ENCODE measurements around the gene S100A7A.

GRCh38 chr1:153379591-153379990 is 36.7 kb upstream of the S100A7A start:
- TF ChIP-seq CTCF (IDR thresholded peaks at IDR 0.05): no peak
- TF ChIP-seq POLR2AphosphoS5 (IDR thresholded peaks at IDR 0.05): no peak
- no peak for TF ChIP-seq POLR2A (IDR thresholded peaks at IDR 0.05)
- TF ChIP-seq EP300 (IDR thresholded peaks at IDR 0.05): no peak
